Measurements from ENCODE around the gene DACT3.

Gene DACT3

GRCh38 chr19:46610851-46611770 lies 49.9 kb downstream of the DACT3 start:
- H3K4me3 Mint-ChIP-seq, result no peak overlapping the region
- no peak for TF ChIP-seq CTCF (IDR thresholded peaks at IDR 0.05; ENCODE audit: unreplicated experiment in 3 of 3)
- H3K27ac Mint-ChIP-seq, result peak overlapping the region; percentile 30 to 68 (median 31)
- no peaks in the 10 kb centered on the region for H3K9me3 Mint-ChIP-seq
- H3K36me3 Mint-ChIP-seq (ENCODE audit: low read depth), result peaks cover 32% of the 10 kb centered on the region
- peaks cover 4% of the 10 kb centered on the region for H3K27me3 Mint-ChIP-seq (ENCODE audit: low read depth)
- peaks cover 11% of the 10 kb centered on the region for H3K4me1 Mint-ChIP-seq

- Mint-ChIP-seq H3K4me1 (peaks cover 12% of the 10 kb centered on the region), H3K4me3 (no peak overlapping the region), H3K27ac (peak overlapping the region in 2 of 3 experiments; percentile 30 to 62), H3K36me3 (ENCODE audit: low read depth) (peaks cover 32% of the 10 kb centered on the region), H3K27me3 (ENCODE audit: low read depth) (no peaks in the 10 kb centered on the region), H3K9me3 (no peaks in the 10 kb centered on the region)
- no peak for TF ChIP-seq CTCF (IDR thresholded peaks at IDR 0.05; ENCODE audit: unreplicated experiment in 3 of 3)
These were observed 50.6 kb downstream of the DACT3 start for GRCh38 chr19:46610413-46610775.

DNA sequence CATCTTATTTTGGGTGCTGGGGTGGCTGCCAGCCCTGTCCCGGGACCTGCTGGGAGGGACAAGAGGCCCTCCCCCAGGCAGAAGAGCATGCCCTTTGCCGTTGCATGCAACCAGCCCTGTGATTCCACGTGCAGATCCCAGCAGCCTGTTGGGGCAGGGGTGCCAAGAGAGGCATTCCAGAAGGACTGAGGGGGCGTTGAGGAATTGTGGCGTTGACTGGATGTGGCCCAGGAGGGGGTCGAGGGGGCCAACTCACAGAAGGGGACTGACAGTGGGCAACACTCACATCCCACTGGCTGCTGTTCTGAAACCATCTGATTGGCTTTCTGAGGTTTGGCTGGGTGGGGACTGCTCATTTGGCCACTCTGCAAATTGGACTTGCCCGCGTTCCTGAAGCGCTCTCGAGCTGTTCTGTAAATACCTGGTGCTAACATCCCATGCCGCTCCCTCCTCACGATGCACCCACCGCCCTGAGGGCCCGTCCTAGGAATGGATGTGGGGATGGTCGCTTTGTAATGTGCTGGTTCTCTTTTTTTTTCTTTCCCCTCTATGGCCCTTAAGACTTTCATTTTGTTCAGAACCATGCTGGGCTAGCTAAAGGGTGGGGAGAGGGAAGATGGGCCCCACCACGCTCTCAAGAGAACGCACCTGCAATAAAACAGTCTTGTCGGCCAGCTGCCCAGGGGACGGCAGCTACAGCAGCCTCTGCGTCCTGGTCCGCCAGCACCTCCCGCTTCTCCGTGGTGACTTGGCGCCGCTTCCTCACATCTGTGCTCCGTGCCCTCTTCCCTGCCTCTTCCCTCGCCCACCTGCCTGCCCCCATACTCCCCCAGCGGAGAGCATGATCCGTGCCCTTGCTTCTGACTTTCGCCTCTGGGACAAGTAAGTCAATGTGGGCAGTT lies 51.2 kb downstream of the DACT3 start:
- H3K4me1 Mint-ChIP-seq, result peaks cover 12% of the 10 kb centered on the region
- H3K4me3 Mint-ChIP-seq, result no peak overlapping the region
- peak overlapping the region in 2 of 3 experiments; percentile 1 to 62 for H3K27ac Mint-ChIP-seq
- peaks cover 32% of the 10 kb centered on the region for H3K36me3 Mint-ChIP-seq (ENCODE audit: low read depth)
- no peaks in the 10 kb centered on the region for H3K9me3 Mint-ChIP-seq
- H3K27me3 Mint-ChIP-seq (ENCODE audit: low read depth), result no peaks in the 10 kb centered on the region
- TF ChIP-seq CTCF (IDR thresholded peaks at IDR 0.05; ENCODE audit: unreplicated experiment in 3 of 3), result no peak

DNA sequence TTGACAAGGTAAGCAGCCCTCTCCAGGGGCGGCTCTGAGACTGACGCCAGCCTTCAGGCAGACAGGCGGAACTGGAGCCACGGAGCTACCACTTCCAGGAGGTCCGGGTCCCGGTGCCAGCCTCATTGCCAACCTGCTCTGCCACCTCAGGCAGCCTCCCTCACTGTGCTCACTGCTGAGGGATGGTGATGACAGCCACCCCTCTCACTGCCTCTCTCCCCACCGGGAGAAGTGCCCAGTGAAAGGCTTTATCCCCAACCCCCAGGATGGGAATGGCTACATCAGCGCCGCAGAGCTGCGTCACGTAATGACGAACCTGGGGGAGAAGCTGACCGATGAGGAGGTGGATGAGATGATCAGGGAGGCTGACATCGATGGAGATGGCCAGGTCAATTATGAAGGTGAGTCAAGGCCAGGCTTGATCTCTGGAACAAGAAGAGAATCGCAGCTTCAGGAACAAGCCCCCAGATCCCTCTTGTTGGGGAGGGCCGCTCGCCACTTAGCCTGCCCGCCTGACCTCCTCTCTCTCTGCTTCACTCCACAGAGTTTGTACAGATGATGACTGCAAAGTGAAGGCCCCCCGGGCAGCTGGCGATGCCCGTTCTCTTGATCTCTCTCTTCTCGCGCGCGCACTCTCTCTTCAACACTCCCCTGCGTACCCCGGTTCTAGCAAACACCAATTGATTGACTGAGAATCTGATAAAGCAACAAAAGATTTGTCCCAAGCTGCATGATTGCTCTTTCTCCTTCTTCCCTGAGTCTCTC lies 52.2 kb downstream of the DACT3 start:
- H3K4me1 Mint-ChIP-seq, result peaks cover 7% of the 10 kb centered on the region
- H3K27ac Mint-ChIP-seq, result peak overlapping the region in 2 of 3 experiments; percentile 1 to 19
- H3K27me3 Mint-ChIP-seq (ENCODE audit: low read depth), result no peaks in the 10 kb centered on the region
- TF ChIP-seq CTCF (IDR thresholded peaks at IDR 0.05; ENCODE audit: unreplicated experiment in 3 of 3), result no peak
- H3K36me3 Mint-ChIP-seq (ENCODE audit: low read depth), result peaks cover 32% of the 10 kb centered on the region
- H3K9me3 Mint-ChIP-seq, result no peaks in the 10 kb centered on the region
- no peak overlapping the region for H3K4me3 Mint-ChIP-seq

- no peak overlapping the region for H3K27ac Mint-ChIP-seq
- TF ChIP-seq CTCF (IDR thresholded peaks at IDR 0.05; ENCODE audit: unreplicated experiment in 3 of 3), result no peak
- no peaks in the 10 kb centered on the region for H3K27me3 Mint-ChIP-seq (ENCODE audit: low read depth)
- H3K4me1 Mint-ChIP-seq, result peaks cover 12% of the 10 kb centered on the region
- H3K4me3 Mint-ChIP-seq, result no peak overlapping the region
- no peaks in the 10 kb centered on the region for H3K9me3 Mint-ChIP-seq
- peaks cover 32% of the 10 kb centered on the region for H3K36me3 Mint-ChIP-seq (ENCODE audit: low read depth)
These were observed 52.8 kb downstream of the DACT3 start for GRCh38 chr19:46608178-46608577.
